NCI-H2081 (cell line): ENCODE data around the gene CARS2.
A peak's percentile ranks its signal among the peaks of the same experiment; 100 is the strongest.

Experiments
- DNase-seq, 2 experiments: peaks; one replicate each; lab custom pipeline; 2025; lab: John Stamatoyannopoulos, UW

CARS2 gene

GRCh38 chr13:110652231-110652730 is 53.6 kb downstream of the CARS2 start:
- no peak for DNase-seq

GRCh38 chr13:110651726-110652230 is 54.1 kb downstream of the CARS2 start:
- DNase-seq = no peak

GRCh38 chr13:110651271-110651670 is 54.6 kb downstream of the CARS2 start:
- DNase-seq = no peak

- no peak for DNase-seq
Measured at GRCh38 chr13:110650436-110650835, 55.5 kb downstream of the CARS2 start.

GRCh38 chr13:110649551-110649950 is 56.4 kb downstream of the CARS2 start:
- DNase-seq = no peak

GRCh38 chr13:110648848-110649421 is 57.0 kb downstream of the CARS2 start:
- DNase-seq = no peak

- DNase-seq = no peak
Measured at GRCh38 chr13:110648146-110648819, 57.6 kb downstream of the CARS2 start.

GRCh38 chr13:110647365-110647737 is 58.6 kb downstream of the CARS2 start:
- no peak for DNase-seq

- no peak for DNase-seq
Measured at GRCh38 chr13:110646442-110647364, 59.2 kb downstream of the CARS2 start.

- DNase-seq = no peak
Measured at GRCh38 chr13:110645750-110646149, 60.2 kb downstream of the CARS2 start.

GRCh38 chr13:110644892-110645521 is 60.9 kb downstream of the CARS2 start:
- peak in 1 of 2 experiments; percentile 4 for DNase-seq

GRCh38 chr13:110643768-110644421 is 62.0 kb downstream of the CARS2 start:
- no peak for DNase-seq

- DNase-seq = no peak
Measured at GRCh38 chr13:110643324-110643723, 62.6 kb downstream of the CARS2 start.

- no peak for DNase-seq
Measured at GRCh38 chr13:110642291-110642981, 63.5 kb downstream of the CARS2 start.

- peak in 1 of 2 experiments; percentile 11 for DNase-seq
Measured at GRCh38 chr13:110641055-110642015, 64.6 kb downstream of the CARS2 start.

GRCh38 chr13:110640591-110641029 is 65.3 kb downstream of the CARS2 start:
- DNase-seq = no peak

- no peak for DNase-seq
Measured at GRCh38 chr13:110639935-110640334, 66.0 kb downstream of the CARS2 start.

GRCh38 chr13:110638814-110639806 is 66.8 kb downstream of the CARS2 start:
- no peak for DNase-seq
